Endothelial cell (in vitro differentiated cells): ENCODE measurements around the gene COQ9. TPM values are rescaled to one million over a fixed set of nuclear protein-coding genes. Genes with fewer than 3 reads are reported as not detected.

Experiments
- DNase-seq: peaks from one replicate; pipeline ENCODE4 v3.0.0; 2021; ENCODE audit warnings: low spot score
- H3K27ac Mint-ChIP-seq: one replicate; pipeline ENCODE4 v1.8.0; 2021; ENCODE audit warnings: mixed read lengths, inconsistent platforms; ENCODE audit not compliant: unreplicated experiment
- H3K27me3 Mint-ChIP-seq: one replicate; pipeline ENCODE4 v1.8.0; 2021; ENCODE audit warnings: mild to moderate bottlenecking, moderate library complexity, mixed read lengths, inconsistent platforms; ENCODE audit not compliant: unreplicated experiment
- H3K36me3 Mint-ChIP-seq: one replicate; pipeline ENCODE4 v1.8.0; 2021; ENCODE audit warnings: mild to moderate bottlenecking, low read depth, mixed read lengths, inconsistent platforms; ENCODE audit not compliant: unreplicated experiment
- H3K4me1 Mint-ChIP-seq: one replicate; pipeline ENCODE4 v1.8.0; 2021; ENCODE audit warnings: mild to moderate bottlenecking, mixed read lengths, inconsistent platforms; ENCODE audit not compliant: unreplicated experiment
- H3K4me3 Mint-ChIP-seq: one replicate; pipeline ENCODE4 v1.8.0; 2021; ENCODE audit warnings: mild to moderate bottlenecking, mixed read lengths, inconsistent platforms; ENCODE audit not compliant: unreplicated experiment
- H3K9me3 Mint-ChIP-seq: one replicate; pipeline ENCODE4 v1.8.0; 2021; ENCODE audit warnings: mixed read lengths, inconsistent platforms; ENCODE audit not compliant: unreplicated experiment
- CTCF ChIP-seq: fragments of 200-600 bp; sonication (generic); IDR thresholded peaks from one replicate; pipeline ENCODE4 v1.5.0; 2021; ENCODE audit warnings: antibody characterized with exemption; ENCODE audit not compliant: unreplicated experiment
- total RNA-seq: library from RNA; stranded (reverse); fragmentation: NEBNext Ultra II Directional; extraction: Animal tissue kit (Norgen Biotek cat#: 25700); gene quantifications from one replicate; pipeline ENCODE4 v1.2.1, GENCODE V29; 2021; ENCODE audit not compliant: unreplicated experiment

The COQ9 gene
- total RNA-seq, 1 donor from 2014 or later = 23.1 TPM

DNA sequence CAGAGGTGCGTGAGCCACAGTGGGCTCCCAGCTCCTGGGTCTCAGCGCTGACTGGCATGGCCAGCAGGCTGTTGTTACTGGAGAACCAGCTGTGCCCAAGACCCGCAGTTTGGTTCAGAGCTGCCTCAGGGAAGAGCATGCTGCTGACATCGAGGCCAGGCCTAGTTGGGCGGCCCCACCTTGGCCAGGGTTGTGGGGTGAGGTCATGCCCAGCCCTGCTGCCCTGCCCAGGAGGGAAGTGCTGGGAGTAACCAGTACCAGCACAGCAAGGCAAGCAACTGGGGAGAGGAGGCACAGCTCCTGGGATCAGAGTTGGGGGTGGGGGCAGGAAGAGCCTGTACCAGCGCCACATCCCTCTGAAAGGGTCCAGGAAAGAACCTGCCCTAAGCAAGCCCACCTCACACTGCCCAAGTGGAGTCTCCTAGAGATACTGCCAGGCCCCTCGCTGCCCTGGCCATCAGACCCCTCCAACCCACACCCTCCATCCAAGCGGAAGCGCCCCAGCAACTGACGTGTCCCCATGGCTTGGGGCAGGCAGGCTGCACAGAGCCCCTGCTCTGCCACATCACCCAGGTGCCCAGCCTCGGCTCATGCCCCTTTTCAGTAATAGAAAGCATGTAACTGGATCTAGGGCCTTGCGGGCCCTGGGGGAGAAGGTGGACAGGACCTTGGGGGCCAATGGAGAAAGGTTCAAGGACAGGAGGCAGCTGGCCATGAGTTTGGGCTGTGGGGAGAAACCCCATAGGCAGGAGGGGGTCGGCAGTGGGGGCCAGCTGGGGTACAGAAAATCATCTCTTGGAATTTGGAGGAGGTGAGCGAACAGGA lies 38.0 kb downstream of the COQ9 start:
- Mint-ChIP-seq H3K4me3 (peak overlapping the region; percentile 94), H3K27ac (peak overlapping the region; percentile 5), H3K9me3 (no peaks in the 10 kb centered on the region), H3K36me3 (no peaks in the 10 kb centered on the region), H3K27me3 (peaks cover 12% of the 10 kb centered on the region), H3K4me1 (peaks cover 19% of the 10 kb centered on the region)
- no peak for TF ChIP-seq CTCF
- no peak for DNase-seq

DNA sequence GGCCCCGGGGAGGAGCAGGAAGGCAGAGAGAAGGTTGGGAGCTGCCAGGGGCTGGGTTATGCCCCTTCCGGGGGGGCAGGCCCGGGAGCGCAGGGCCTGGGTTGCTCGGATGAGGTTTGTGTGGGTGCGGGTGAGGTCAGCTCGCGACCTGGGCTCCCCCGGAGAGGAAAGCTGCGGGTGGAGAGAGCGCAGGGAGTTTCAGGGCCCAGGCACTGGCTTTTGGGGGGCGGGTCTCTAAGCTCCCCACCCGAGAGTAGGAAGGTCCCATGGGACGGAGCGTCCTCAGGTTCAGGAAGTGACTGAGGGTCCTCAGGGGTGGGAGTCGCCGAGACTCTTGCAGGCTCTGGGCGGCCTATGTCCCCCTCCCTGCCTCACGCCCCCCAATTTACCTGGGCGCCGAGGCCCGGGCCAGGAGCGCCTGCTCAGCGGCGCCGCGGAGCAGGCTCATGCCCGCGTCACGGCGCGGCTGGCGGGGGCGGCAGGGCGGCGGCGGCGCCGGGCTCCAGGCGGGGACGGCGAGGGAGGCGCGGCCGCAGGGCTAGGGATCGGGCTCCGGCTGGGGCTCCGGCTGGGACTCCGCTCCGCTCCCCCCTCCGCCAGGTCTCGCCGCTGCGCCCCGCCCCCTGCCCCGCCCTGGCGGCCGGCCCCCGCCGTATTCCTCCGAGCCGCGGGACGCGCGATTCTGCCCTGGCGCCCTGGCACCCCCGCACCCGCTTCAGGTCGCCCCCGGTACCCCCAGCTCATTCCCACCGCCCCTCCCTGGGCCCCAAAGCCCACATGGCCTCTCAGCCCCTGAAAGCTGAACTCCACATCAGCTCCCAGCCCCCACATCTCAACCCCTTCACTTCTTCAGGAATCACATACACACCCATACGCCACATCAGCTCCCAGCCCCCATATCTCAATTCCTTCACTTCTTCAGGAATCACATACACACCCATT lies 38.9 kb downstream of the COQ9 start, which contains the start of gene DOK4:
TSS of gene DOK4 (minus strand) at position 578 of the 942 bp plus-strand sequence. CDS start 6,986 bp downstream, outside the sequence.
- Mint-ChIP-seq H3K27ac (peak within 1 kb of the TSS; percentile 80), H3K27me3 (peaks cover 12% of the 10 kb centered on the region), H3K4me1 (peaks cover 19% of the 10 kb centered on the region), H3K4me3 (peak within 1 kb of the TSS; percentile 94), H3K36me3 (no peaks in the 10 kb centered on the region), H3K9me3 (no peaks in the 10 kb centered on the region)
- peak; percentile 80 for DNase-seq
- TF ChIP-seq CTCF = no peak

GRCh38 chr16:57486858-57487834 lies 39.9 kb downstream of the COQ9 start:
- DNase-seq = no peak
- Mint-ChIP-seq H3K4me3 (peak overlapping the region; percentile 90), H3K27me3 (peaks cover 9% of the 10 kb centered on the region), H3K9me3 (no peaks in the 10 kb centered on the region), H3K27ac (peak overlapping the region; percentile 80), H3K36me3 (no peaks in the 10 kb centered on the region), H3K4me1 (peaks cover 19% of the 10 kb centered on the region)
- no peak for TF ChIP-seq CTCF

DNA sequence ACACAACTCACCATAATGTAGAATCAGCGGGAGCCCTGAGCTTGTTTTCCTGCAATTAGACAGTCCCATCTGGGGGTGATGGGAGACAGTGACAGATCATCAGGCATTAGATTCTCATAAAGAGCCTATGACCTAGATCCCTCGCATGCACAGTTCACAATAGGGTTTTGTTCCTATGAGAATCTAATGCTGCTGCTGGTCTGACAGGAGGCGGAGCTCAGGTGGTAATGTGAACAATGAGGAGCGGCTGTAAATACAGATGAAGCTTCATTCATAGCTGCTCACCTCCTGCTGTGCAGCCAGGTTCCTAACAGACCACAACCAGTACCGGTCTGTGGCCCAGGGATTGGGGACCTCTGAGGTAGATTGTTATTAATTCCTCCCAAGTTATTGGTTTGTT lies 42.0 kb downstream of the COQ9 start:
- Mint-ChIP-seq H3K4me1 (peaks cover 22% of the 10 kb centered on the region), H3K9me3 (no peaks in the 10 kb centered on the region), H3K27me3 (peaks cover 9% of the 10 kb centered on the region), H3K27ac (no peak overlapping the region), H3K4me3 (no peak overlapping the region), H3K36me3 (no peaks in the 10 kb centered on the region)
- DNase-seq = no peak
- no peak for TF ChIP-seq CTCF
